ENCODE results near the gene GFOD2.

- no peak for TF ChIP-seq CTCF (IDR thresholded peaks at IDR 0.05)
- TF ChIP-seq POLR2A (IDR thresholded peaks at IDR 0.05) = no peak
Observed at GRCh38 chr16:67645397-67646121, 73.6 kb downstream of the GFOD2 start.

Data from body of pancreas (tissue), 4 donors.